Motor neuron (in vitro differentiated cells): ENCODE measurements around the gene CREB3L2. TPM values are rescaled to one million over a fixed set of nuclear protein-coding genes. Genes with fewer than 3 reads are reported as not detected.

Experiments
- ATAC-seq, 8 experiments: fragments of 200-7000 bp; cut with Tn5 transposase; replicated peaks in 6 of 8; 2 replicates each; pipeline ENCODE4 v1.8.0; 2021; ENCODE audit warnings: mild to moderate bottlenecking in 8 of 8, moderate library complexity in 8 of 8
- H3K27ac ChIP-seq, 2 donors: fragments of 250-450 bp; sonication (Bioruptor Pico); 2 replicates each; pipeline ENCODE4 v1.9.0; 2021; ENCODE audit warnings: antibody characterized with exemption in 2 of 2, mild to moderate bottlenecking in 2 of 2, moderate library complexity in 1 of 2
- H3K4me1 ChIP-seq, 2 donors: fragments of 250-450 bp; sonication (Bioruptor Pico); replicated peaks in 1 of 2; 2 replicates each; pipeline ENCODE4 v1.6.1; 2021; ENCODE audit warnings: antibody characterized with exemption in 2 of 2, mild to moderate bottlenecking in 2 of 2, moderate library complexity in 1 of 2
- H3K4me3 ChIP-seq, 5 donors: fragments of 250-450 bp; sonication (Bioruptor Pico); 2 replicates each; pipeline ENCODE4 v1.9.0; 2021; ENCODE audit warnings: antibody characterized with exemption in 5 of 5, mild to moderate bottlenecking in 5 of 5, moderate library complexity in 4 of 5
- WGBS, 10 experiments: fragments of 450-650 bp; shearing (Covaris generic); methylation state at CpG; one replicate each; pipeline ENCODE4 v1.0.0; 2022; 5-methylcytosine and 5-hydroxymethylcytosine counted together
- in situ Hi-C, 9 experiments: fragments of 400-800 bp; cut with MboI; loops; one replicate each; pipeline ENCODE4 v1.15.0; 2021; ENCODE audit warnings: low sequenced_read_pairs in 9 of 9, low pct_unique_long_range_greater_than_20kb in 2 of 9; ENCODE audit not compliant: unreplicated experiment in 9 of 9
- total RNA-seq, 8 experiments: library from RNA; unstranded; fragments of 300-600 nt; gene quantifications; 2 replicates each; pipeline versions ENCODE4 v1.2.3 to v1.2.4, GENCODE V29; 2022

Gene CREB3L2
- total RNA-seq, 8 experiments from 2014 or later, result 2.4 to 33.0 (median 6.4) TPM

DNA sequence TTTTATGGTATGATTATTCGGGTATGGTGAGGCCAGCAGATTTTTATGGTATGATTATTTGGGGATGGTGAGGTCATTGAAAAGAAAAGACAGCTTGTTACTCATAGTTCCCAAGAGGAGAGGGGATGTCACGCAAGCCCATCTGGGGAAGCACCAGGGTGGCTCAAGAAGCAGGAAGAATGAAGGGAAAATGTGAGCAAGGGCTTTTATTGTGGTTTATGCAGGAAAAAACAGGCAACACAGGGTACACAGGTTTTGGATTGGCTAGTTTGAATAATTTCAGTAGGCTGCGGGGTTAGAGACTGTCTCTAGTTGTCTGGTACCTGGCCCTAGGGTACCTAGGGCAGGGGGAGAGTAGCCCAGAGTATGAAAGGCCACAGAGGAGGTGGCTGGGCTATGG lies 128.4 kb downstream of the CREB3L2 start:
- H3K4me1 ChIP-seq, result peaks cover 27 to 40% of the 10 kb centered on the region in 2 donors
- peak in 3 of 8 experiments; percentile 30 to 35 (median 31) for ATAC-seq
- in situ Hi-C loops, result no loop called here
- peak overlapping the region; percentile 50 to 72 for H3K27ac ChIP-seq
- no peak overlapping the region for H3K4me3 ChIP-seq
- WGBS, 10 experiments, result 33 to 100% (median 85%) methylated on average over 1 to 3 of the region's 3 CpGs; no CpG with 5 or more reads in 3 of the 10 experiments

DNA sequence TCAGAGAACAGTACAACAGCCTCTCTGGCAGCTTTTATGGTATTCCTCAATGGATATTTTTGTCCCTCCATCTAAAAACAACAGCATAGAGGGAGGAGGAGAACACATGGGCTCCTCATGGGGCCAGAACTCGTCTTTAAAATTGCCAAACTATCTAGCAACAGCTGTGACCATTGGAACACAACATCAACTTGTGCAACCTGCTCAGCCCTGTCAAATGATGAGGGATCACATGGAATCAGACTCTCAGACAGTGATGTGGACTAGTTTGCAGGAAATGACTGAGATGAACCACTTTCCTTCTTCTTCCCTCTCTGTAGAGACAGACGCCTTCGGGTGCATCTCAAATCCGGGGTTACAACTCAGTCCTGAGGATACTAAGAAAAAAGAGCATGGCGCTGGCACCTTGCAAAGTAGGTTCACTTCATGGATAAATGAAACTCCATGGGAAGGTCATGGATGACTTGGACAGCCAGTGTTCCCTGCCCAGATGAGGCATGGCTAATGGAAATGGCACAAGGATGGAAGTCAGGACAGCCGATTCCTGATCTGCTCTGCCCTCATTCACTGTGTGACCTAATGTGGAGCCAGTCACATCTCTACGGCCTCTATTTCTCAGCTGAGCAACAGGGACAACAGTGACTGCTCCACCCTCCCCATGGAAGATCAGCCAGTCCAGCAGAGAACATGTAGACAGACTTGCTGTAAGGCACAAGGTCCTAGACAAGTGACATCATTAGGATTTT lies 130.5 kb downstream of the CREB3L2 start:
- ATAC-seq, result peak in 2 of 8 experiments; percentile 34 to 35
- WGBS, 10 experiments, result 7 to 100% (median 93%) methylated on average over 1 to 5 of the region's 7 CpGs; no CpG with 5 or more reads in 2 of the 10 experiments
- H3K4me1 ChIP-seq, result peaks cover 17 to 24% of the 10 kb centered on the region in 2 donors
- H3K4me3 ChIP-seq, result no peak overlapping the region
- H3K27ac ChIP-seq, result no peak overlapping the region
- in situ Hi-C loops, result no loop called here

DNA sequence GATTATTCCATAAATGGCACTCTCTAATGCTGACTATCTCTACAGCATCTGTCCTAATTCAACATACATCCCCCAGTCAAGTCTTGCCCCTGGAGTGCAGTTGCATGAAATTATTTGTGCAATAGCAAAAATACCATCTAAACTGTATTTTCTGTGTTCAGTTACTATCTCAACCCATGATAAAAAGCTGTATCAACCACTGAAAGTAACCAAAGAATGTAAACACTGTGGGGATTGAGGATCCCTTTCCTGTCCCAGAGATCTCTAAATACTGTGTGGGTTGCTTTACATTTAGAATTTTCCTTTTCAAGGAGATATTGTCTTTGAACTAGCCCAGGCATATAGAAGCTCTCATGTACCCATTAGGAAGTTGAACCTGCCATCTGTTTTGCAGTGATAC lies 131.2 kb downstream of the CREB3L2 start:
- peaks cover 17 to 24% of the 10 kb centered on the region in 2 donors for H3K4me1 ChIP-seq
- H3K27ac ChIP-seq, result no peak overlapping the region
- no peak for ATAC-seq
- H3K4me3 ChIP-seq, result no peak overlapping the region
- in situ Hi-C loops, result no loop called here

DNA sequence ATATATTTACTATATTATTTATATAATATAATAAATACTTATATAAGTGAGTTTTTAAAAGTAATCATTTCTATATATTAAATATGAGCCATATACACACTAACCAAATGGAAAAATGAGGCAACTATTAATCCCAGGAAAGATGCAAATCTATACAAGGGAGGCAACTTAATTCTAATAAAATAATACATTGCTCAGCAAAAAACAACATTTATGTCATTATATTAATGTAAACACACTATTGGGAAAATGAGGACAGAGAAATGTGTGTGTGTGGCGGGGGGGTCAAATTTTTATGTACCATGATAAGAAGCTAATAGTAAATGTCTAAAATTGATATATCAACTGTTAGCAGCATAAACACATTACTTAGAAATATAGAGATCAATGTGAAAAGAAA lies 131.8 kb downstream of the CREB3L2 start:
- peaks cover 17 to 21% of the 10 kb centered on the region in 2 donors for H3K4me1 ChIP-seq
- 86 to 100% (median 100%) methylated on average over 1 of the region's 1 CpG; no CpG with 5 or more reads in 2 of the 10 experiments for WGBS, 10 experiments
- in situ Hi-C loops, result no loop called here
- H3K4me3 ChIP-seq, result no peak overlapping the region
- no peak overlapping the region for H3K27ac ChIP-seq
- no peak for ATAC-seq

DNA sequence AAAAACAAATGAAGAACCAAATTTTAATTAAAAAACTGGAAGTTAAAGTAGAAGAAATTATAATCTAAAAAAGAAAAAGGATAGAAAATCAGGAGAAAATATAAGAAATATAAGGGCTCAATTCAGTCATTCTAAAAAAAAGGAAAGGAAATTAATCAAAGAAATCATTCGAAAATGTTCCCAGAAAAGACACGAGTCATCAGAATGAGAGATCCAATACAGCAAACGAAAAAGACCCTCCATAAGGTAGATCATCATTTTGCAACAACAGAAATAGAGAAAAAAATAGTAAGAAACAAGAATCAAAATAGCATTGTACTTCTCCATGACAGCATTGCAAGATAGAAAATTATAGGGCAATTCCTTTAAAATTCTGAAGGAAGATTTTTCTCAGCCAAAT lies 132.6 kb downstream of the CREB3L2 start:
- no peak for ATAC-seq
- in situ Hi-C loops, result no loop called here
- WGBS, 10 experiments, result 85 to 100% (median 92%) methylated on average over 2 to 3 of the region's 3 CpGs
- Histone ChIP-seq H3K4me3 (no peak overlapping the region), H3K4me1 (peaks cover 11 to 13% of the 10 kb centered on the region in 2 donors), H3K27ac (no peak overlapping the region)

DNA sequence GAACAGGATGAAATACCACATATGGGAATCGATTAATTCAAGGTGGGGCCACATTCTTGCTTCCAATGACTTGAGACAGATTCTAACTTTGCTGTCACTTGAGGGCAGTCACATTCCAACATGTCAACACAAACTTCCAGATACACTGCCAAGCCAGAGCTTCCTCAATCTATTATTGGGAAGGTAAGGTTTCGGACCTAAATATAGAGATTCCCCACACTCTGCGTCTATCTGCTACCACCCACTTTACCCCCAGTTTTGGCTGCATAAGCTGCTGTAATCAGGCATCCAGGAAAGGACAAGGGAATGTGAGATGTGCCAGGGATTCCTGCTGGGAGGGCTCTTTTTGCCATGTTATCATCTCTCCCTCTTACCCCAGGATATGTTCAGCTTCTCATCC lies 134.6 kb downstream of the CREB3L2 start:
- in situ Hi-C loops, result no loop called here
- Histone ChIP-seq H3K4me3 (no peak overlapping the region), H3K27ac (no peak overlapping the region), H3K4me1 (peaks cover 0 to 2% of the 10 kb centered on the region in 2 donors)
- WGBS, 10 experiments, result 57 to 100% (median 83%) methylated on average over 1 to 3 of the region's 3 CpGs; no CpG with 5 or more reads in 5 of the 10 experiments
- no peak for ATAC-seq

DNA sequence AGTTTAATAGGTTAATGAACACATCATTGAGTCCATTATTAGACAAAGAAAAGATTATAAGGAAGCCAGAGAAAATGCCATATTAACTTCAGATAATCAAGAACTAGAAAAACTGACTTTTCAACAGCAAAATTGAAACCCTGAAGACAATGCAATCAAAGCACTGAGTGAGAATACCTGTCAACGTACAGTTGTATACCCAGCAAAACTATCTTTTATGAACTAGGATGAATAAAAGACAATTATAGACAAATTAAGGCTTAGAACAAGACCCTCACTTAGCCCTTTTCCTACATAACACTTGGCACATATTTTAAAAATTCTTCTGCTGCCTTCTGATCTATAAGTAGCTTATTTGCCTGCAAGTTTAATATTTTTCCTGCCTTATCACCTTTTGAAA lies 136.1 kb downstream of the CREB3L2 start:
- in situ Hi-C loops, result no loop called here
- ATAC-seq, result no peak

DNA sequence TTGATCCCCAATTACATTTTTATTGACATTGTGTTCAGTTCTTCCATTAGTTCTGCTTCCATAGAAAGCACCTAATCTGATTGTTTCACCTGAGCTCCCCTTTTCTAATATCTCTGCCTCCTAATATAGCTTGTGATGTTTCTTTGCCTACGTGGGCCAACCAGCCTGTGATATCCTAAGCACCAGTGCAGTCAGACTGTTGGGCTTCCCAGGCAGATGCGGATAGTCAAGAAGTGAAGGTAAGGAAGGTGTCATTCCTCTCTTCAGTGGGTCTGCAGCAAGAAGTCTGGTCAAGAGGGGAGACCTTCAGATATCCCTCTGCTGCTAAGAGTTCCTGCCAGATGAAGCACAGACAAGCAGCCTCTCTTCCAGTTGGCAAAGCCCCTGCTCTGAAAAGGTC lies 138.9 kb downstream of the CREB3L2 start:
- in situ Hi-C loops, result no loop called here
- Histone ChIP-seq H3K4me1 (peaks cover 0 to 6% of the 10 kb centered on the region in 2 donors), H3K27ac (no peak overlapping the region), H3K4me3 (no peak overlapping the region)
- no peak for ATAC-seq
- 75 to 100% (median 95%) methylated on average over 1 to 2 of the region's 2 CpGs; no CpG with 5 or more reads in 3 of the 10 experiments for WGBS, 10 experiments

More for the DNA sequence above, 136.1 kb downstream of the CREB3L2 start:
- 73 to 100% (median 100%) methylated on average over 1 of the region's 1 CpG; no CpG with 5 or more reads in 2 of the 10 experiments for WGBS, 10 experiments
- Histone ChIP-seq H3K4me3 (no peak overlapping the region), H3K27ac (no peak overlapping the region), H3K4me1 (peaks cover 0 to 3% of the 10 kb centered on the region in 2 donors)

DNA sequence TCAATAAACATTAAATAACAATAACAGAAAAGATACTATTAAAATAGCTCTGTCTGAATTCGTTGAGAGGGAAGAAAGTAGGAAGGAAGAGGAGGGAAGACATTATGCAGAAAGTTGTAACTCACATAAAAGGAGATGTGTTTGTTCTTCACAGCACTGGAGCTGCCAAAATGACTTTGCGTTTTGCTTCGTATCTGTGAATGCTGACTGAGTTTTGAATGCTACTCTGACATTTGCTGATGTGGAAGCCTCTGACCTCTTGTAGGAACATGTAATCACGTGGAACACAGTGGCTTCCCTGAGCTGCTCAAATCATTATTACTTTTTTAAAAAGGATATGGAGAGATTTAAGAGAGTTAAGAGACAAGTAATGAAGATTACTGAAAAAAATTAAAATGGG lies 139.5 kb downstream of the CREB3L2 start:
- no peak overlapping the region for H3K4me3 ChIP-seq
- 0 to 71% (median 57%) methylated on average over 1 to 4 of the region's 4 CpGs for WGBS, 10 experiments
- H3K4me1 ChIP-seq, result peaks cover 0 to 6% of the 10 kb centered on the region in 2 donors
- in situ Hi-C loops, result no loop called here
- H3K27ac ChIP-seq, result no peak overlapping the region
- no peak for ATAC-seq

DNA sequence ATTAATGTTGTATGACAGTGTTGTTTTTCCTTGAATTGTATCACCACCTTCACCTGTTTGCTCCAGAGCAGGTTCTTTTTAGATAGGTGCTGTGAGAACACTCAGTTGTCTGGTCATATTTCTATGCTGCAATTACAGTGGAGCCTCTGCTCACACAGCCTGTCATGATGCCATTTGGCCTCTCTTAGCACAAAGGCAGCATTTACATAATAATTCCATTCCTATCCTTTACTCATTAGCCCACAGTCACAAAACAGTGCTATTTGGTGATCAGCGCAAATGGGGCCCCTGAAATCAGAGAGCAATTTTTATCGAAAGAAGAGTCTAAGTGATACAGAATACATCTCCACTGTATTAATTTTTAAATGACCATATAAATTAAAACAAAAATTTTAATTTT lies 141.3 kb downstream of the CREB3L2 start:
- Histone ChIP-seq H3K4me1 (peaks cover 0 to 6% of the 10 kb centered on the region in 2 donors), H3K27ac (no peak overlapping the region), H3K4me3 (no peak overlapping the region)
- ATAC-seq, result peak in 5 of 8 experiments; percentile 72 to 84 (median 73)
- WGBS, 10 experiments, result 60 to 100% (median 86%) methylated on average over 1 to 2 of the region's 2 CpGs; no CpG with 5 or more reads in 2 of the 10 experiments
- in situ Hi-C loops, result no loop called here

DNA sequence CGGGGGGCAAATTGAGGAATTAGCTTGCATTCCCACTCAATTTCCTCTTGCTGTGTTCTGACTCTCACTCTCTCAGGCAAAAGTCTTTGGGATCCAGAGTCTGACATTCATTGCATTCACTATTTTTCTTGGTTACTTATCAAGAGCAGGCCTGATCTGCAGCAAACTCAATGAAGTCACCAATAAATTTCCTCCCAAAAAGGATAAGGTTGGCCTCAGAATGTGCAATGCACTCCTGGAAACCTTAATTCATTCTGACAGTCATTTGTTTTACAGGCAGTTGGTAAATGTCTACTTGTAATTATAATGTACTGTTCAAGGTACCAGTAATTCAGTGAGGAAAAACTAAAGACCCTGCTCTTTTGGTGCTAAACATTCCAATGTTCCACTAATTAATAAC lies 148.8 kb downstream of the CREB3L2 start:
- WGBS, 10 experiments, result 100% methylated on average over 1 of the region's 1 CpG; no CpG with 5 or more reads in 3 of the 10 experiments
- in situ Hi-C loops, result no loop called here

DNA sequence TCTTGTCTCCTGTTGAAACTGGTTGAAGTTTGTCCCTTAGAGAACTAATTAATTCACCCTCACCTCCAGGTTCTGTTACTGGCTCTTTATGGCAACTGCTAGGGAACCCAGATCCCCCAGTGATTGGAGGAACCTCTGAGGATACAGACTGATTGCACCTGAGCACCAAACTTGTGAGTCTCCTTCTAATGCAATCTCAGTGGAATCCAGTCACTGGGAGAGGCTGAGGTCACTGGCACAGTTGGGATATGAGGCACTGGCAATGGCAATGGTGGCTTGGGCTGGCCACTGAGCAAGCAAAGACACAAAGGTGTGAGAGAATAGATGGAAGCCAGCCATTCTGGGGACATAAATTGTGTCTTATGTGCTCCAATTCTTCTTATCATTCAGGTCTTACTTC lies 149.8 kb downstream of the CREB3L2 start:
- in situ Hi-C loops, result no loop called here
- no peak overlapping the region for H3K27ac ChIP-seq
- H3K4me1 ChIP-seq, result peaks cover 0 to 2% of the 10 kb centered on the region in 2 donors

More for the DNA sequence above, 148.8 kb downstream of the CREB3L2 start:
- Histone ChIP-seq H3K27ac (no peak overlapping the region), H3K4me3 (no peak overlapping the region), H3K4me1 (no peaks in the 10 kb centered on the region)
- ATAC-seq, result no peak

DNA sequence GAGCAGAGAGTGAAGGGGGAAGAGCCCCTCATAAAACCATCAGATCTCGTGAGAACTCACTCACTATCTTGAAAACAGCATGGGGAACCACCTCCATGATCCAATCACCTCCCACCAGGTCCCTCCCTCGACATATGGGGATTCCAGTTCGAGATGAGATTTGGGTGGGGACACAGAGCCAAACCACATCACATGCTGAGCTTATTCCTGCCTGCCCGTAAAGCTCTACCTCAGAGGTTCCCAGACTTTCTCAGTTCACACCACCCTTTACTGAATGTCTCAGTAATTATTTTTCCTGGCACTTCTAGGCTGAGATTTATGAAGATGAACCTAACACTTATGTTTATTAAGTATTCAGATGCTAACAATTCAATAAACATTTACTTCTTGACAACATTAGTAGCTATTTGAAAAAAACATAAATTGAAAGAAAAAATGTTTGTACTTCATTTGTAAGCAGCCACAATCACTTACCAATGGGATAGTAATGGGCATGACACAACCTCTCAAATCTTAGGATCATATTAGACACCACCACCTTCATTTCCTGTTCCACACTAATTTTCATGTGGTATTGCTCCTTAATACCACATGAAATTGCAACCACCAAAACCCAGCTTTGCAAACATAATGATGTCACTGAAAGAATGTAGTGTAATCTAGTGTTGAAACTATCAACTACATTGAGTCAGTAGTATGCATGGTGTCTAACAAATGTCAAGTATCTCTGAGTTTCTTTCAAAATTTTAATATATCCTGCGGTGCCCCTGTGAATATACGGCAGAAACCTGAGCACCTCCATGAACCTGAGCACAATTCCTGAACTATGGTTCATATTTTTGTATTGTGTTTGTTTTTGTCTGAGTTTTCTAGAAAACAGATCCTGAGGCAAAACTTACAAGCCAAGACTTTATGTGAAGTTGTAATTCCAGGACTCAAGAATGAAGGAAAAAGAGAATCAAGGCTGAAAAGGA lies 150.6 kb downstream of the CREB3L2 start:
- Histone ChIP-seq H3K27ac (no peak overlapping the region), H3K4me3 (no peak overlapping the region), H3K4me1 (peaks cover 0 to 2% of the 10 kb centered on the region in 2 donors)
- in situ Hi-C loops, result no loop called here
- peak in 2 of 8 experiments; percentile 68 to 77 for ATAC-seq
- WGBS, 10 experiments, result 72 to 100% (median 90%) methylated on average over 1 to 5 of the region's 6 CpGs; no CpG with 5 or more reads in 1 of the 10 experiments

More for the DNA sequence above, 149.8 kb downstream of the CREB3L2 start:
- ATAC-seq, result no peak
- H3K4me3 ChIP-seq, result no peak overlapping the region
